LoVo (cell line): ENCODE data around the gene CTCFL.
A peak's percentile ranks its signal among the peaks of the same experiment; 100 is the strongest.
"Not testable (repeated sequence)": the region's sequence is repeated elsewhere in the genome, so short reads cannot be mapped to it uniquely, and the experiment has no call there.

Source experiments
- DNase-seq: peaks from one replicate; pipeline ENCODE4 v3.0.0-alpha.2; 2016; ENCODE audit warnings: low spot score

CTCFL gene

DNA sequence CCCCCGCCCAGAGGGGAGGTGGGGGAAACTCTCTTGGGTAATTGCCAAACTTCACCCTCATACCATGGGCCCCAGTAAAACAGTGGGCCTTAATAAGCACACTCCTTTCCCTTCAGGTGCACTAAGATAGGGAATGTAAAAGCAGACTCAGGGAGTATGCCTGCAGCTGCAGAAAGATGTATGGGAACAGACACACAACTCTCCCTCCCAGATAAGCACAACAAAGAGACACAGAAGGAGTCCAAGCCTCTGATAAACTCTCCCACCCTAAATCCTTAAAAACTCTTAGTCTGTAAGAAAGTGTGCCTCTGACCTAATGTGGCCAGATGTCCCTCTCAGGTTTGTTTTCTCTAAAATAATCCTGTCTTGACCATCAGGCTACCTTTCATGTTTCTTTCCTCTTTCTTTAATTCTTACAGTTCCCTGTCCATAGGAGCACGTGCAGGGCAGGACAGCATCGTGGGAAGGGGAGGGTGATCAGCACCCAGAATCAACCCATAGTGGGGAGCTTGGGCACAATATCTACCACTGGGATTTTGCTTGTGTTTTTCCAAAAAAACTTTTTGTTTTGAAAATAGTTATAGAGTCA lies 11.3 kb upstream of the CTCFL start:
- DNase-seq = no peak

DNA sequence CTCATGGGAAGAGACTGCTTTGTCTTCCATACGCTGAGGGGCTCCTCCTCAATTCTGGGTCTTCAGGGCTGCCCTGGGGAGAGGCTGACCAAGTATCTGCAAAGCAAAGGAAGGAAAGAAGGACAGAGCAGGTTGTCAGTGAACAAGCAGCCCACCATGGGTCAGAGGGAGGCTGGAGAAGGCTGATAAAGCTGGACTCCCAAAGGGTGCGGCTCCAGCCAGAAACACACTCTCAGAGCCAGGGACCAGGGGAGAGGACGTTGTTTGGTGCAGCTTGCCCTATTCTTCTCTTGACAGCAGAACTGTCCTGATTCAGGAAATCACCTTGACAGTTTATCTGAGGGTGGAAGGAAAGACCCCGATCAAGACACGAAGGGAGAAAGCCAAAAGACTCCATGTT lies 10.4 kb upstream of the CTCFL start:
- no peak for DNase-seq

DNA sequence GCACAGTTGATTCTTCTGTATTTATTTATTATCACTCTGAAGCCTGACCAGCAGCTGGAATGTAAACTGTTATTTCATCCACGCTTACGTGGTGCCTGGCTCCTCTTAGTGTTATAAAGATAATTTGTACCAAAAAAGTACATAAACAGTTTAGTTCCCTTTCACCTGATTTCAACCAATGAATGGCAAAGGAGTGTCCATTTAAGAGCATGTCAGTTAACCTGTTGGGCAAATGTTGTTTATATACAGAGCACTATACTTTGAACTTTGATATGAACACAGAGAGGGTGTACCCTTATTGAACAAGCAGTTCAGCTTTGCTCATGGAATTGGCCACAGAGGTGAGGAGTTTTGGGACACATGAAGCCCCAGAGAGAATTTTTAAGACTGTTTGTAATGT lies 7.2 kb upstream of the CTCFL start:
- peak; percentile 41 for DNase-seq

DNA sequence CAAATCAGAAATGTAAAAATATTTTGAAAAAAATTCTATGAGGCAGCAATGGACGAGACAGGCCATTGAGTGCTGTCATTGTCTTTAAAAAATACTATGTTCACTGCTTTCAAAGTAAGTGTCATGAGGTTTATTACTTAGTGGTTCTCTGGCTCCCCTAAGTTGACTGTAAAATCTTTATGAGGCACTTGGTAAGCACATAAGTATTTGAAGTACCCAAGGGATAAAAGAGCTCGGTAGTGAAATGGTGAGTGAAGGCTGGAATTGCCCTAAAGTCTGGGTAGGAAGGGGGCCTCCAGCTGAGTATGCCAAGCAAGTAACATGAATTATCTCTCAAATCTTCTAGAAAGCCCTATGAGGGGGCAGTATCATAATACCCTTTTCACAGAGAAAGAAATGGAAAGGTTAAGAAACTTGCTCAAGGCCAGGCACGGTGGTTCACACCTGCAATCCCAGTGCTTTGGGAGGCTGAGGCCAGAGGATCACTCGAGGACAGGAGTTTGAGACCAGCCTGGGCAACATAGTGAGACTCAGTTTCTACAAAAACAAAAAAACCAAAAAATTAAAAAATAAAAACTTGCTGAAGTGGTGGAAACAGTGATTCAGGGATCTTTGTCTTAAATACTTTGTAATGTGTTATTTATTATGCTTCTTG lies 5.5 kb upstream of the CTCFL start:
- peak; percentile 48 for DNase-seq

DNA sequence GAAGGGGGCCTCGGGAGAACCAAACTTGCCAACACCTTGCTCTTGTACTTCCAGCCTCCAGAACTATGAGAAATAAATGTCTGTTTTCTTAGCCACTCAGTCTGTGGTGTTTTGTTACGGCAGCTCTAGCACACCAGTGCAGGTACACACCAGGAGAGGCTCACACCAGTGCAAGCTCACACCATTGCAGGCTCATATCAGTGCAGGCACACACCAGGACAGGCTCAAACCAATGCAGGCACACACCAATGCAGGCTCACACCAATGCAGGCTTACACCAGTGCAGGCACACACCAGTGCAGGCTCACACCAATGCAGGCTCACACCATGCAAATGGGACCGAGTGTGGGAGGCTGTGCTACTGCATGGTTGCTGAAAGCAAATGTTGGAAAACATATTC lies 4.9 kb upstream of the CTCFL start:
- DNase-seq = no peak

DNA sequence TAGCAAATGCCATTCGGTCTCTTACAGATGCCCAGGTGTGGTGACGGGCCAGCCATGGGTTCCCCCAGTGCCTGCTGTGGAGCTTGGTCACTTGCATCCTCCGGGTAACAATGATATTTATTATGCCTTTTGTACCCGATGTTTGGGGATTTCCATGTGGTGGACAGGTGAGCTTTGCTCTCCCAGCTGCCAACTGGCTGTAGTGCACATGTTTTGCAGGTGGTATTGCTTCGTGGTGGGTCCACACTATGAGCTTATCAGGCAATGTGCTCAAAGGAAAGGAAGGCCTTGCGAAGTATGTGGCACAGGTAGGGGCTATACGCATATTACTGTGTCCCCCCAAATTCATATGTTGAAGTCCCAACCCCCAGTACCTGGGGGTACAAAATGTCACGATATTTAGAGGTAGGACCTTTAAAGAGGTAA lies 4.2 kb upstream of the CTCFL start:
- no peak for DNase-seq

DNA sequence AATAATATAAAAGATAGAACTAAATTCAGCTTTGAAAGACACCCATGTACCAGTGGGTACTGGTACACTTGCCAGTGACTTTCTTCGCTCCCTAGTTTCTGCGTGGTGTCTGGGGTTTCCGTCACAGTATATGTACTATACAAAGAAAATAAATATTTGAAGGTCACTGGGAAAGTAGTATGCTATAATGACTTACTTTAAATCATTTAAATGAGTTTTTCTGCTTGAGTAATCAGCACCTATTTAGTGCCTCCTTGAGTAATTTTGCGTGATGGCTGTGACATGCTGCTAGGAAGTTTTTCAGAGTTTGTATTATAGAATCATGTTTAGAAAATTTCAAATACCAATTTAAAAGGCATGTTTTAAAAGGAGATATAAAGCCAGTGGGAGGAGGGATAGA lies 3.2 kb upstream of the CTCFL start:
- DNase-seq = no peak

DNA sequence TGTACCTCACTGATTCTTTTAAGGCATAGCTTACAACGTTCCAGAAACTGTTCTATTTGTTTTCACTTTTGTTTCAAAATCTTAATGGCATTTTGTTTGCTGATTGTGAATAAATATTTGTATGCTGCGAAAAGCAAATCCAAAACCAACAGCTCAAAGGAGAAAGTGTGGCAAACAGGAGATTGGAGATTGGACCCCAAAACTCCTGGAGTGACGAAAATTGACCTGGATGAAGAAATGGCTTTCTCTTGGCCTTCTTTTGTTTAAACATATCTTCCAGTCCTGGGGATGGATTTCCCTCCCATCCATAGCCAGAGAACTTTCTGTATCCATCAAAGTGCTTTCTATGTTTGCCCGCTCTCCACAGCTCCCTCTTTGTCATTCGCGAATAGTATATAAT lies 2.8 kb upstream of the CTCFL start:
- no peak for DNase-seq

DNA sequence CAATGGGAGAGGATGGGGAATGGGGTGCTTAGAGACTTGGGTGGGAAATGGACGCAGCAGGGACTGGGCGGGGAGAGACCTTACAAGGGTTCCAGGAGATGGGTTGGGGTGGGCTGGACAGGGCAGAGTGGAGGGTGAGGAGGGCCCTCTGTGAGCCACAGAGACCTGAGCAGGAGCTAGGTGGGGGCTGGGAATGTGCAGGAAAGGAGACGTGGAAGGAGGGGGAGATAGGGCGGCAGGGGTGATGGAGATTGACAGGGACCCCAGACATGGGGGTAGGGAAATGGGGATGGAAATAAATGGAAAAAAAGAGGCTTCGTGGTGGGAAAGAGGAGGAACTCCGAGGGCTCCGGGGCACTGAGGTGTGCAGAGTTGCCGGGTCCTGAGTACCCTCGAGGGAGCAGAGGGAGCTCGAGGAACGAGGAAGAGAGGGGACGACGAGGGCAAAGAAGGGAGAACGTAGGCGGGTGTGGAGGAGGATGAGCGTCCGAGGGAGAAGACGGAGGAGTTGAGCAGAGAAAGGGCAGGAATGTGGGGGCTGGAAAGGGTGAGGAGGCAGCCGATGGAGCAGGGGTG lies 2.0 kb upstream of the CTCFL start:
- no peak for DNase-seq

DNA sequence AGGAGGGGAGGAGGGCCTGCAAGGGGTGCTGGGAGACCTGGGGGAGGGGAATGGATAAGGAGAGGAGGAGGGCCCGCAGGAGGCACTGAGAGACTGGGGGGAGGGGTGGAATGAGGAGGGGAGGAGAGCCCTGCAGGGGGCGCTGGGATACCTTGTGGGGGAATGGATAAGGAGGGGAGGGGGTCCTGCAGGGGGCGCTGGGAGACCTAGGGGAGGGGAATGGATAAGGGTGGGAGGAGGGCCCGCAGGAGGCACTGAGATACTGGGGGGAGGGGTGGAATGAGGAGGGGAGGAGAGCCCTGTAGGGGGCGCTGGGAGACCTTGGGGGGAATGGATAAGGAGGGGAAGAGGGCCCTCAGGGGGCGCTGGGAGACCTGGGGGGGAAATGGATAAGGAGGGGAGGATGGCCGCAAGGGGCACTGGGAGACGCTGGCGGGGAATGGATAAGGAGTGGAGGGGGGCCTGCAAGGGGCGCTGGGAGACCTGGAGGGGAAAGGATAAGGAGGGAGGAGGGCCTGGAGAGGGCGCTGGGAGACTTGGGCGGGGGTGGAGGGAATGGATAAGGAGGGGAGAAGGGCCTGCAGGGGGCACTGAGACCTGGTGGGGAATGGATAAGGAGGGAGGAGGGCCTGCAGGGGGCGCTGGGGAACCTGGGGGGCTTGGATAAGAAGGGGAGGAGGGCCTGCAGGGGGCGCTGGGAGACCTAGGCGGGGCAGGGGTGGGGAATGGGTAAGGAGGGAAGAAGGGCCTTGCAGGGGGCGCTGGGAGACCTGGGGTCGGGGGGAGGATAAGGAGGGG lies 1.3 kb upstream of the CTCFL start:
- no peak for DNase-seq

DNA sequence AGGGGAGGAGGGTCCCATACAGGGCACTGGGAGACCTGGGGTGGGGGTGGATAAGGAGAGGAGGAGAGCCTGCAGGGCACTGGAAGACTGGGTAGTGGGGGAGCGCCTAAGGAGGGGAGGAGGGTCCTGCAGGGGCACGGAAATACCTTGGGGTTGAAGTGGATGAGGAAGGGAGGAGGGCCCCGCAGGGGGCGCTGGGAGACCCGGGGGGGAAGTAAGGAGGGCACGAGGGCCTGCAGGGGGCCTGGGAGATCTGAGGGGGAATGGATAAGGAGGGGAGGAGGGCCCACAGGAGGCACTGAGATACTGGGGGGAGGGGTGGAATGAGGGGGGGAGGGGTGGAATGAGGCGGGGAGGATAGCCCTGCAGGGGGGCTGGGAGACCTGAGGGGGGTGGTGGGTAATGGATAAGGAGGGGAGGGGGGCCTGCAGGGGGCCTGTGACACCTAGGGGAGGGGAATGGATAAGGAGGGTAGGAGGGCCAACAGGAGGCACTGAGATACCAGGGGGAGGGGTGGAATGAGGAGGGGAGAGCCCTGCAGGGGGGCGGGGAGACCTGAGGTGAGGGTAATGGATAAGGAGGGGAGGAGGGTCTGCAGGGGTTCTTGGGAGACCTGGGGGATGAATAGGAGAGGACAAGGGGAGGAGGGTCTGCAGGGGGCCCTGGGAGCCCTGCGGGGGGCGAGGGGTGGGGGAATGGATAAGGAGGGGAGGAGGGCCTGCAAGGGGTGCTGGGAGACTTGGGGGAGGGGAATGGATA lies 567 bp upstream of the CTCFL start:
- DNase-seq = no peak

DNA sequence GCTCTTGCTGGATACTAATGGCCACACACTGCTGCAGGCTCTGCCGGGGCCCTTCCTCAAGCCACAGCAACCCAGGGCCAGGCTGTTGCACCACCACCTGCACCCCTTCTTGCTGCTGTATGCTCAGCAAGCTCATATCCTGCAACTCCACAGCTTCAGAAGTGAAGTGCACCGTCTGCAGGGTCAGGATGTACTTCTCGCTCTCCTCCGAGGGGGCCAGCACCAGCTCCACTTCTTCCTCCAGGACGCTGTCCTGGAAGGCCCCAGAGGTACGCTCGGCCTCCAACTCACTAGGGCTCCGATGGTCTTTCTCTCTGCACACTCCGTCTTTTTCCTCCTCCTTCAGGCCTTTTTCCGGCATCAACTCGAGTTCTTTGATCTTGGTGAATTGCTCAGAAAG lies 1.2 kb downstream of the CTCFL start:
- no peak for DNase-seq

DNA sequence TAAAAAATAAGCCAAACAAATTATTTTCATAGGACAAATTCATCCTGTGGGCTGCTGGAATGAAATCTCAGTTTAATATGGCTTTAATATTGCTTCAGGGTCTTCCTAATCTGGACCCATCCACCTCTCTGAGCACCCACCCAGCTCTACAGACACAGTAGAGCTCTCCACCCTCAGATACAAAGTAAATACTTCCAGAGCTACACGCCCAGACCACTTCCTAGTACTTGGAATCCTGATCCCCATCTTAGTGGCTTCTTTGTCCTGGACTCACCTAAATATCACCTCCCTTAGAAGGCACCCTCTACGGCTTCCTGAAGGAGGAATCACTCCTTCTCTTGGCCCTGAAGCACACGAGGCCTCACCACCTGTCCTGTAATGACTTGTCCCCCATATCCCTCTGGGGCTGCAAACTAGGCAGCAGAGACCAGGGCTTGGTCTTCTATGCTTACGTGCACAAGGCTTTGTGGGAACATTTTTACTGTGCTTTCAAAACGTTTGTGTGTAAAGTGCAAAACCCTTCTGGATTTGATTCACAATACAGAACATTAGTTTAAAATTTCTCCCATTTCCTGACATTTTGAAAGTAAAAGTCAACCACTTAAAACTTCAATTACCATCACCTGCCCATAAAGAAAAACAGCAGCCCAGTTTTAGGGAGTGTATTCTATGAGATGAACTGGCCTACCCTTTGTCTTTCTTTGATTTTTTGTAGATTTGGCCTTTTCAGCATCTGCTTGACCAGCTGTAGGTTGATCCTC lies 2.4 kb downstream of the CTCFL start:
- no peak for DNase-seq

DNA sequence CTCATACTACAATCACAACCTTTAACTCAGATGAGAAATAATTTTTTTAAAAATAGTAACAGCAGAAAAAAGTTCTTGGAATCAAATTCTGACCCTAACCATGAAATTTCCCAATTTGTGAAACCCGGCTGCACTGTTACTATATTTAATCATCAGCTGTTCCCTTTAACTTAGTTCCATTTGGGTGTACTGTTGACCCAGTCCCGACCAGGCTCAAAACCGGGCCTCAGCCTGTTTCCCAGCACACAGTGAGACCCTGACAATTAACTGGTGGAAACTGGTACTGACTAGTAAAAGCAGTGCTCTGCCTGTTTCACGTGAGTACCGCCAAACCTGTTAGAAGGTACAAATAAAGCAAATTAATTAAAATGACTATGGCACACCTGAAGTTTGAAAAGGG lies 7.0 kb downstream of the CTCFL start:
- no peak for DNase-seq

DNA sequence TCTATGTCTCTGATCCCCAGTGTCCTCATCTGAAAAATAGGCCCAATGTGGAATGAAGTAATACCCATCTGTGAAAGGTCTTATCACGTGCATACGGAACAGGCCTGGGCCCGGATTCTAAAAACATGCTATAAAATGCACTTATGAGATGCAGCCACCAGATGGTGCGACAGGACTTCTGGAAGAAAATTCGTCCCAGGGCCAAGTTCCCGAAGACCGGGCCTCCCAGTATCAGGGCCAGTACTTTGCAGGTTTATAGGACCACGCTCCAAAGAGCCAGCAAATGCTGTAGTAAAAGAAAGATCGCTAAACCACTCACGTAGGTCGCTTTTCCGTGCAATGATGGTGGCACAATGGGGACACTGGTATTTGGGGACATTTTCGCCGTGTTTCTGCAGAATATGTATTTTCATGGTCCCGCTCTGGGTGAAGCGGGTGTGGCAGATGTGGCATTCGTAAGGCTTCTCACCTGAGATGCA lies 10.6 kb downstream of the CTCFL start:
- DNase-seq = peak; percentile 64

DNA sequence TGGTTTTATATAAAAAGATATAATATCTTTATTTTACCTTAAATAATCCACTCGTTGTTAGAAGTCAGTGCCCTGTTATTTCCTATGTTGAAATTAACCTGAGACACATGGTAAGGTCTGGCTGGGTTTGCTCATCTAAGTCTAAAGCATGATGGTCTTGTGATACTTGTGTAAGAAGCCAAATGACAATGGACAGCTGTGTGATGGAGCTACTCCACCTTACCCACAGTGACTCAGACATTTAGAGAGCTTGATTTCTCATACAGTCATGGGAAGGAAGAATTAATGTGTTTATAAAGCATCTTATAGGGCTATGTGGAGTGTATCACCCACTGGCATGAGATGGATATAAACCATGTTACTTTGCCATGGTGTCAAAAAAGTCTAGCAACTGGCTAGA lies 11.7 kb downstream of the CTCFL start:
- DNase-seq = no peak

DNA sequence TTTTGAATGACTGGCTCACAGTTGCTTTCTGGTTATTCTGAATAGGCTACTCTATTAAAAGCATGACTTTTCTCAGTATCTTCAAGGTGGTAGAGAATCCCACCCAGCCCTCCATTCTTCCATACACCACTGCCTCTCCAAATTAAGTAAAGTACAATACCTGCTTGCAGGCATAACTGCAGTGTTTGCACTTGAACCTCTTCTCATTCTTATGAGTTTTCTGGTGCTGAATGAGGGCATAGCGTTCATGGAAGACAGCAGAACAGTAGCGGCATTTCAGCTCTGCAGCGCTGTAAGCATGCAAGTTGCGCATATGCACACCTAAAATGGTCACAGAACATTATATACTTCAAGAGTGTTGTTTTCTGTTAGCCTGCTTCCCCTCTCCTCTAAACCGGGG lies 12.5 kb downstream of the CTCFL start:
- DNase-seq = no peak

DNA sequence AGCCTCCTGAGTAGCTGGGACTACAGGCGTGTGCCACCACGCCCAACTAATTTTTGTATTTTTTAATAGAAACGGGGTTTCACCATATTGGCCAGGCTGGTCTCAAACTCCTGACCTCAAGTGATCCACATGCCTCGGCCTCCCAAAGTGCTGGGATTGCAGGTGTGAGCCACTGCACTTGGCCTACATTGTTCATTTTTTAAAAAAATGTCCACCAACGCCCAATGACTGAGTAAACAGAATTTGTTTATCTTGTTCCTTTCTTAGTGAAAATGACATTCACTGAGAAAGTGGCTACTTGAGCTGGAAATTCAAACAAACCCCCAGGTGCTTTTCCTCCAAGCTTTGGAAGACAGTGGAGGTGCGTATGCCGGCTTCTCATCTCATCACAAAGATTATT lies 13.2 kb downstream of the CTCFL start:
- DNase-seq = not testable (repeated sequence)

DNA sequence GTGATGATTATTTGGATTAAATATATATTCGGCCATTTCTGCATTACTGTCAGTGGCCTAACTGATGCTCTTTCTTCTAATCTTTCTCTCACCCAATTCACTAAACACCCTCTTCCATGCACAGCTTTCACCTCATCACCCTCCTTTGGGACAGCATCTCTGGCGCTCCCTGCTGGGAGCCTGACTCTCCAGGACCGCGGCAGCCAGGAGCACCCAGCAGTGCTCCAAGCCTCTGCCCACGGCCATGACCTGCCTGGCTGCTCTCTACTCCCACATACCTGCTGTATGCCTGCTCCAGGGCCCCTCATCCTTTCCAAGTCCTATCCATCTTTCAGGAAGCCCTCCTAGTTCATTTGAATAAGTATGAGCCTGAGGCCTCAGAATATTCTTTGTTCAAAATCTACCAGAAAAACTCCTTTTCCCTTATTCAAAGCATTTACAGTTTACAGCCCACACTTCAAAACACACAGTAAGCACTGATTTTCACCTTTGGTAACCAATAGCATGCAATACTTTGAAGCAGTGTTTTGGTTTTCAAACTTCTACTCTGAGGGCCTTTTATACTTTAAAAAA lies 15.2 kb downstream of the CTCFL start:
- peak; percentile 15 for DNase-seq

DNA sequence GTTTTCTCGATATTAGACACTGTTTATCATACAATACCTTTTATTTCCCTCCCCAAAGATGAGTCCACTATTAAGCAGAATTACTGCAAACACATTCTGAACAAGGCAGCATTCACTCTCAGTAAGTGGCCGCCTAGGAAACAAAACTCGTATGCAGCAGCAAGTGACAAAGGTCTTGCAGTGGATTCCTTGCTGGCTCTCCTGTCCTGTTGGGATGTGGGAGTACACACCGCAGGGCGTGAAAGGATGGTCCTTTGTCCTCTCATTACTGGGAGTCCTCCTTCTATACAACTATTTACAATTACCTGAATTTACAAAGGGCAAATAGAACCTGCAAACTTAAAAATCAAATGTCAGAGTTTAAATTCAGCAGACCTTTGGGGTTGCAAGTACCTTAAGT lies 16.1 kb downstream of the CTCFL start:
- DNase-seq = no peak

DNA sequence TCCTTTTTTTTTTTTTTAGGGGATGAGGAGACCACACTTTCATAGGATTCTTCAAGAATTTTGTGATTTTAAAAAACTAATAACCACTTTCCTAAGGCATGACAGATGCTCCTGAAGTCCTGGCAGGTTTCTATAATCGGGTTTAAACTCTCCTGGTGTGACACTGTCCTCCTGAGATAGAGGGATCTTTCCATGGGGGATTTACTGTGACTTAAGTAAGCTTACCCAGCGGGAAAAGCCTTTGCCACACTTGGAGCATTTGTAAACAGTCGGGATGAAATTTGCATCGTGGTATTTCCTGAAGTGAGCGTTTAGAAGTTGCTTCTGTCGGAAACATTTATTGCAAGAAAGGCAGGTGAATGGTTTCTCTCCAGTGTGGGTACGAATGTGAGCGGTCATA lies 16.6 kb downstream of the CTCFL start:
- no peak for DNase-seq
